SHP77 (cell line): Measurements from ENCODE around the gene THRA.

Experiments used
- DNase-seq, 2 experiments: peaks; one replicate each; lab custom pipeline; 2025; lab: John Stamatoyannopoulos, UW

Gene THRA

DNA sequence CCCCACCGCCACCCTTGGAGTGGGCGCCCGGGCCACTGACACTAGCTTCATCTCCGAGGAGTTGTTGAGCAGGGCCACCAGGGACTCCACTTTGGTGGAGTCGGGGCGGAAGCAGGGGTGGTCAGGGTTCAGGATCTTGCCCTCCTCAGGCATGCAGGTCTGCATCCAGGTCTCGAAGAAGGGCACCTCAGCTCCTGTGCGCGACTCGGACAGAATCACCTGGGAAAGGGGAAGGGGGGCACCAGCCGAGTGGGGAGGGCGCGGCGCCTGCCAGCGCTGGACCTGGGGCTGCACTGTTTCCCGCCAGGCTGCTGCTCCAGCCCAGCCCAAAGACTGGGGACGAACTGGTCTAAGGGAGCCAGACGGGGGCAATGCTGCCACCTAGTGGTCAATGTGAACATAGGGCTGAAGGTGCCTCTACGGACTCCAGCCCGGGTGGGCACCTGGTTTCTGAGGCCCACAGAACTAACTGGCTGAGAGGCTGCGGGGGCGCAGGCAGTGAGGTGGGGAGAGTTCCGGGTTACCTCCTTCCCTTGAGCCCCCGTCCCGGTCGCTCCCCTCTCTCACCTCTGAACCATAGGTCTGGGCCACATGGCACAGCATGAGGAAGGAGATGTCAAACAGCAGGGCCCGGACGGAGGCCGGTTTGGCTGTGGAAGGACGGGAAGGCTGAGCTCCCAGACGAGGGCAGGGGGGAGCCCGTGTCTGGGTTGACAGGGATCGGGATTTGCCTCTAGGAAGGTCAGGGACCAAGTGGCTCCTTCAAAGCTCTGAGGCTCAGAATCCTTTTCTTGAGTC lies 35.8 kb upstream of the THRA start:
- DNase-seq: peak; percentile 82 to 87

DNA sequence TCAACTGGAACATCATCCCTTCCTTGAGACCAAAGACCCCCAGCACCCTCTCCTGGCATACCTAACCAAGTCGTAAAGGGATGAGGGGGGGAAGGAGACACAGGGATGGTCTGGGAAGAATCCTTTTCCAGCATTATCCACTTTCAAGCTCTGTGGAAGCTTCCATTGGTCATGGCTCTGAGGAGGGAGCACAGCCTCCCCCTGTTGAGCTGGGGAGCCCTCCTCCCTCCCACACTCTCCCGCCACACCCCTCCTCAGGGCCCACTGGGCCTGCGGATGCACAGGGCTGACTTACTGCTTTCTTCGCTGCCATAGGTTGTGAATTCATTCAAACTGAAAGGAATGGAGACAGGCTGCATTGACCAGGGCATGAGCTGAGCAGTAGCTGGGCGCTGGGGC lies 35.2 kb upstream of the THRA start:
- DNase-seq: no peak

DNA sequence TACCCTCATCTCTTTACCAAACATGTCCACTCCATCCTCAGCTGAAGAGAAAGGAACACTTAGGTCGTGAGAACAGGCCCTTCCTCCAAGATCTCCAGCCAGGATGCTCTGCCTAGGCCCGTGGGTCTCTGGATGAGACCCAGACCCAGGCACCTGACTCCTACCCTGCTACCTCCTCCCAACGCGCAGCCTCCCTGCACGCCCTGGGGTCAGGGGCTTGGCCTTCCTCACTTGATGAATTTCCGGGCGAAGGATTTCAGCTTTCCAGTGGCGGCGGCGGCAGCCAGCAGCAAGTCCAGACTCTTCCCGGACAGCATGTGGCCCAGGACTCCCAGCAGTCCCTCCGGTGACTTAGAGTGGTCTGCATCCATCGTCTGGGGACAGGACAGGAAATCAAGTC lies 34.2 kb upstream of the THRA start:
- DNase-seq: no peak

DNA sequence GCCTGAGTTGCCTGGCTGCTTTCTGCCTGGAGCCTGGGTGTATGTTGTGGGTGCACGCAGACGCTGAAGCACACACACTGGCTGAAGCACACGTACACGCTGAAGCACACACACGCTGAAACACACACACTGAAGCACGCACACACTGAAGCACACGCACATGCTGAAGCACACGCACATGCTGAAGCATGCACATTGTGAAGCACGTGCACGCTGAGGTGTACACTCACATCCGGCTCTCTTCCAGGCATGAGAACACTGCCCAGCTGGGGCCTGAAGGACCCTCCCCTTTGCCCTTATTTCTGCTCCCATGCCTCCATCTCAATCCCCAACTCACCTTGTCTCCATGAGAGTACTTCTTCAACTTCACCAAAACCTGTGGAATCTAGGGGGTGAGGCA lies 31.1 kb upstream of the THRA start:
- DNase-seq: no peak

DNA sequence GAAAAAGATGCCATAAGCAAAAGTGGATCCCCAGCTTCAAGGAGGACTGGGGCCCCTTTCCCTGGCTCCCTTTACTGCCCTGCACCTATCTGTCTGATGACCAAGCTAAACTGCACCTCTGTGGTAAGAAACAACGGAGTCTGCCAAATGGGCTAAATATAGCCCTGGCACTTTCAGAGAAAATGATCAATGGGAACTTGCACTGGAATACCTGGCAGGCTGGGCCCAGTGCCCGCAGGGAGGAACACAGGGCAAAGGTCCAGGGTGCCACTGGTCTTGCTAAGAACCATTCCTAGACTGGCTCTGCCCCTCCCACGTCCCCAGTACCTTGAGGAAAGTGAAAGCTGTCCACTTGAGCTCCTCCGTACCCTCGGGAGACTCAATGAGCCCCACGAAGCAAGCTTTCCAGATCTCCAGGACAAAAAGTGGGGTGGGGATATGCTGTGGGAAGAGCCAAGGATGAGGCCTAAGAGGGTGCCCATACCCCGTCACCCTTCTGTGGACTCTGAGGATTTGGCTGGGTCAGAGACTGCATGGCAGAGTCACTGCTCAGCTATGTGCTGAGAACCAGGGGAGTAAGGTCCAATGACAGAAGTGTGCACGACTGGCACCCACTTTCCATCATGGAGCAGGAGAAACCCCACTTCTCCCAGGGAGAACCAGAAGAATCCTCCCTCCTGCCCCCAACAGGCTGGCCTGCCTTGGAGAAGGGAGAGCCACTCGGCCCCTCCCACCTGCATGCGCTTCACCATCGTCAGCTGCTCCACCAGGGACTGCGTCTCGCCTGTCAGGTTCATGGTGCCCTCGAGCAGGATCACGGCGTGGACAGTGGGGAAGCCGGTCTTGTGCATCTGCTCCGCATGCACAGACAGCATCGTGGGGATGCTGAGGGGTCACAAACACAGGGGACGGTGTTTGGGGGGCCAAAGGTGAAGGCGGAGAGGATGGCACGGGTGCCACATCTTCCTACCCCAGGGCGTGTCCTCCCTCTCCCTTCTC lies 30.1 kb upstream of the THRA start:
- DNase-seq: no peak

DNA sequence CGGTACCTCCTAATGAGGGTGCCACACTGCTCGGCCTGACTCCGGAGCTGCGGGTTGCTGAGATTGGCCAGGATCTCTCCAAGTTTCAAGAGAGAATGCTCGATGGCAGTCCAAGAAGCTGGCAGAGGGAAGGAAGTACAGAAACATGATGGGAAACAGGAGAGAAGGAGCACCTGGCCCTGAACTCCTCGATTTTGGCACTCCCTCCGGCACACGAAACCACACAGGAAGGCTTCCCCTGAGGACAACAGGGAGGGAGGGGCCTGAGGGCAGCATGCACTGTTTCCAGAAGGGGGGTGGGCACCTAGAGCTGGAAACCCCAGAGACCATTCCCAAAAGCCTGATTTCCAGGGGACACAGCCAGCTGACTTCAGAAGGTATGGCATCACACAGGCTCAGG lies 29.4 kb upstream of the THRA start:
- no peak for DNase-seq

DNA sequence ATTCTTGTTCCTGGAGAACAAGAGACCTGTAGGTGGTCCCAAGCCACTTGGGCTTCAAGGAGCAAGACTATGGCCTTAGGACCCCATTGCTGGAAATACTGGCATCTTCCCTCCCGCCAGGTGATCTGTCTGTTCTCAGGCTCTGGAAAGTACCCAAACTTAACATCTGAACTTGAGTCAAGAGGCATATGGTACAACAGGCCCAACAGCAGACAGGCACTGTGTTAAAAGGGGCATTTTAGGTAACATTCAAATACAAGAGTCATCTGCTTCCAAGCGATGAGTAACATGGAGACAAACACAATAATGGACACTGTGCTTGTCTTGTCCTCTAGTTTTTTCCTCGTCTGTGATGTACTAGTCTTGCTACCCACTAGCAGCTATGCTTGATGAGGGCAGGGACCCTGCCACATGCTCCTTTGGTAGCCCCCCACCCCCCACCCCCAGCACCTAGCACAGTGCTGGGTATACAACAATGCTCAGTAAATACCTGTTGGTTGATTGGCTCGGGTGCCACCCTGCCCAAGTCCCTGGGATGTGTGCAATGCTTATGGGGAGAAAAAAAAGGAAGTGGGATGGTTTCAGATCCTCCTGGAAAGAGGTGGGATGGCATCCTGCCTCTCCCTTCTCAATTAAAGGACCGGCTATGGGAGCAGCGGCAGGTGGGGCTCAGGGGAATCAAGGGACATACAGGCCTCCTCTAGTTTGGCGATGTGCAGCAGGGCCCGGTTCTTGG lies 28.2 kb upstream of the THRA start:
- no peak for DNase-seq

DNA sequence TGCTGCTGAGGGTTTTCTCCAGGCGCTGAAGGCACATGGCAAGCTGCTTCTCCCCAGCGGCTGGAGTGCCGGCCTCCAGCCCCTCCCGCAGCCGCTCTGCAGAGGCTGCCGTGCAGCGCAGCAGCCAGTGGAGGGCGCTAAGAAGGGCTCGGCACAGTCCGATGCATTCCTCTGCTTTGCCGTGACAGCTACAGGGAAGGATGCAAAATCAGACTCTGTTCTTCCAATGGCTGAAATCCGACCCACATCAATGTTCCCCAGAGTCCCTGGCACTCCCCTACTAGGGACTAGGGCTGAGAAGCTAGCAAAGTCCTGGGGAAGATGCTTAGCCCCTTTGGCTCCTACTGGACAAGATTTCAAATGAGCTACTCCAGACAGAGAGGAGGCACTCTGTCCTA lies 27.6 kb upstream of the THRA start:
- peak; percentile 11 to 23 for DNase-seq

DNA sequence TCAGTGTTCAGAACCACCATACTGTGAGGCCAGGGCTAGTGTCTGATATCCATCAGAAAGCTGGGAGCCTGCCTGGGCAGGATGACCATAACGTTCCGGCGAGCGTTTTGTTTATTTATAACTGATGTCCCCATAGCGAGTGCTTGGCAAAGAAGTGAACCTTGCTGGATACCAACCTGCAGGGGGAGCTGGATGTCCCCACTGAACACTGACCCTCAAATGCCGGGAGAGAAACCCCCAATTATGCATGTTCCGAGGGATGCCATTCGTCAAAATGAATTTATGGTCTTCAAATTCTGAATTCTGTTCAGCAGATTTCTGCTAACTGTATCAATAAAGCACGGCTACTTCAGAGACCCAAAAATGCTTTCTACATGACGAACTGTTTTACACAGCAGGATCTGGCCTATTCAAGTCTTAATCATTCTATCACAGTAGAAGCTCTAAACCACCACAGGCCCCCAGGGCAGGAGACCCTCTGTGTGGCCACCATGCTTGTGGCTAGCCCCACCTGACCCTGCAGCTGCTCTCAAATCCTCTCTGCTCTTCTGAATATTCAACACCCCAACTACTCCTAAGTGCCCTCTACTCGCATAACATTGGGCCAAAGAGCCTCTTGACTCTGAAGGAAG lies 23.8 kb upstream of the THRA start:
- peak; percentile 57 to 62 for DNase-seq

DNA sequence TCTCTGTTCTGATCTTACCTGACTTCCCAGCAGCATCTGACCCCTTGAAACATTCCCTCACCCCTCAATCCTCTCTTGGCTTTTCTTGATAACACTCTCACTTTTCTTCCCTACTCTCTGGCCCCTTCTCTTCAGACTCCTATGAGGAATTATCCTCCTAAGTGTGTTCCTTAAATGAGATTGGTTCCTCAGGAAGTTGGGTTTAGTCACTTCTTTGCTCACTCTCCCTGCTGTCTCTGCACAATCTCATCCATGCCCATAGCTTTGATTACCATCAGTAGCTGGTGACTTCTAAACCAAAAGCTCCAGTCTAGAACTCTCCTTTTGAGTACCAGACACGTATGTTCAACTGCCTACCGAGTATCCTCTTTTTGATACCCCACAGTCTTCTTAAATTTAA lies 21.6 kb upstream of the THRA start:
- DNase-seq: no peak

DNA sequence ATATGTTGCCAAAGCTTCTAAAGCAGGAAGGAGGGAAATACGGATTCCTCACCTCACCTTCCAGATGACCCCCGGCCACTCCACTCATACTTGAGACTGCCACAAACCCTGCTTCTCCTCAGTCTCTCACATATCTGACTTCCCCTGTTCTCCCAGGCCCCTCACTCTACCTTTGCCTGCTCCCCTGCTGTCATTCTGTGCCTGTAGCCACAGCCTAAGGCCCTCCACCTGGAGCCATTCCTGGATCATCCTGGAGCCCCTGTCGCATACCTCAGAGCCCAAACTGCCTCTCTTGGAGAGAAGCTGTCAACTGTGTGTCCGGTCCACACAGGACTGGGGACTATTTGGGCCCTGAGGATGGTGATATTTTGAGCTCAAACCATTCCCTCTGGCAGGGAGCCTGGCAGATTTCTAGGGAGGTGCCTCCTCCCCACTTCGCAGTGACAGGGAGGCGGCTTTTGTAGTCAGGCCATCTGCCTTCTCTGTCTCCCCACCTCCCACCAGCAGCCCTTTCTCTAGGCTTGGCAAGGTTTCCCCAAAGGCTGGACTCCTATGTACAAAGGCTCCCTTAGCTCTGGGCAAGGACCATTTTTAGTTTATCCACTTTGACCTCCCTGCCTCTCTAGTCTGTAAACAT lies 6.3 kb upstream of the THRA start:
- DNase-seq: no peak

DNA sequence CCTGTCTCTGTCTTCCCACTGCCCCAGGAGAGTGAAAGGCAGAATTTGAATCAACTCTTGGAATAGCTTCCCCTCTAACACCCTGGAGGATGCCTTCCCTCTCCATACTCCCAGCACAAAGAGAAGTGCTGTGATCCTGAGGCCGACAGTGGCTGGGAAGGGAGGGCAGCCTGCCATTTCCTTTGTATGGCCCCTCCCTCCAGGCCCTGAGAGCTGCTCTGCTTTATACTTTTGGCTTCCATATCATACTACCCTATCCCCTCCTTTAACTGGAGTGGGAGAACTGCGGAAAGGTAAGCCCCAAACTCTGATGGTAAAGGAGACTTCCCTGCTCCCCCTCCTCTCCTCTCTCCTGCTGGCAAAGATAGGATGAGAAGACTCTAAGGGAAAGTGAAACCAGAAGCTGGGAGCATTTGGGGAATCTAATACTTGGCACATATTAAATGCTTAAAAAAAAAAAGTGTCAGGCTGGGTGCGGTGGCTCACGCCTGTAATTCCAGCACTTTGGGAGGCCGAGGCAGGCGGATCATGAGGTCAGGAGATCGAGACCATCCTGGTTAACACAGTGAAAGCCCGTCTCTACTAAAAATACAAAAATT lies 4.5 kb upstream of the THRA start:
- no peak for DNase-seq

DNA sequence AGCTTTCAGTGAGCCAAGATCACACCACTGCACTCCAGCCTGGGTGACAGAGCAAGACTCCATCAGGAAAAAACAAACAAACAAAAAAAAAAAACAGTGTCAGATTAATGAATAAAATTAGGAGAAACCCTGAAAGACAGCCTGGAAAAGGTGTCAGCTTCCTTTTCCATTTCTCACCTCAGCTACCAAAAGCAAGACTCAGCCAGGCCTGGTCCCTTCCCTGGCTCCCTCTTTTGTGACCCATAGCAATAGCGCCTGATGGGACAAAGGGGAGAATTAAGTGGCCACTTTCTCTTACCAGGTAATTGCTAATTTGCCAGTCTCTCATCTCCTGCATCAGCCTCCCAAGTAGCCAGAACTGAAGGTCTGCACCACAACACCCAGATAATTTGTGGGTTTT lies 3.9 kb upstream of the THRA start:
- DNase-seq: no peak

DNA sequence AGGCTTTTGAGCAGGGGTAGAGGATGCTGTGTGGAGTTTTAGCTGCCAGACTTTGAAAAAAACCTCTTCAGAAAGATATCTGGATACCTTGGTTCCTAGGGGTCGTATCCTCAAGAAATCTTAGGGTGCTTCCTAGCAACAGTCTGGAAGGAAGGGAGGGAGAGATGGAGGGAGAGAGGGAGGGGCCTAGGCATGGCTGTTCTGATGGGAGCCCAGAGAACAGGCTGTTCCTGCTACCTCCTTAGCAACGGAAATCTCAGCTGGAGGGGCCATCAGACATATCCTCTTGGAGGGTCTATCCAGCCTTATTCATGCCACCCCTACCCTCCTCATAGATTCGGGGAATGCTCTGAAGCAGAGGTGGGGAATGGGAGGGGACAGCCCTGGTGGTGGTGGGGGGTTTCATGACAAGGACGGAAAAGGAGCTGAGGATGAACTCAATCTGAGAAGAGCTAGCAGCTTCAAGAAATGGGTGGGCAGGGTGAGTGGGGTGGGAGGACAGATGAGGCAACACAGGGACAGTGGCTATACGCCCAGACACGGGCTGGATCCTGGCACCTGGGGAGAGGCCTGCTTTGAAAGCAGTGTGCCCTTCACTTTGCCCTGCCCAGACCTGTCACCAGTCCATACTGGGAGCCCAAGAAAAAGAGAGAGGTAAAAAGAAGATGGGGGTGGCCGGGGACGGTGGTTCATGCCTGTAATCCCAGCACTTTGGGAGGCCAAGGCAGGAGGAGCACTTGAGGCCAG lies 2.9 kb upstream of the THRA start:
- DNase-seq: no peak

DNA sequence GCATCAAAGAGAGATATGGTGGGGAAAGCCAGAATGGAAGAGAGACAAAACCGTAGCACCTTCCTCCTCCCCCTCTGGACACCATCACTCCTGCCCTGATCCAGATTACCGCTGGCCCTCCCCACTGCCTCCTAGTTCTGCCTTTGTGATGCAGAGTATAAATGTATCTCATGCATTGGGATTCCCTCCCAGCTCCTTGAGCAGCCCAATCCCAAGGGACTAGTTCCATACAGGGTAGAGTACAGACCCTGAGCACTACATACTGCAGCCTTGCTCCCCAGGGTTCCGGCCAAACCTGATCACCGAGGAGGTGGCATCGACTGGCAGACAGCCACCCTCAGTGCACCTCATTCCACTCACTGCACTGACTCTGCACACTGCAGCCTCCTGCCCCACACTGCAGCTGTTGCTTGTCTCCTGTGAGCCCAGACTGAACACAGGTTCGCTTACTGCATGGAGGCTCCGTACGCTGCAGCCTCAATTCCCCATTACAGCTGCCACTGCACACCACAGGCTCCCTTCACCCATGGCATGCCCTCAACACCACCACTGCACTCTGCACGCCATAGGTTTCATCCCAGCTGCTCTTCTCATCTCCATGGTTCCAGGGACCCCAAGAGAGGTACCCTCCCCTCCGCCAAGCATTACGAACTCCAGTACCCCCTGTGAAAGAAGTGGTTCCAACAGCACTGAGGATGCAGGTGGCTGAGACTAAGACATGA lies 1.7 kb upstream of the THRA start:
- no peak for DNase-seq

DNA sequence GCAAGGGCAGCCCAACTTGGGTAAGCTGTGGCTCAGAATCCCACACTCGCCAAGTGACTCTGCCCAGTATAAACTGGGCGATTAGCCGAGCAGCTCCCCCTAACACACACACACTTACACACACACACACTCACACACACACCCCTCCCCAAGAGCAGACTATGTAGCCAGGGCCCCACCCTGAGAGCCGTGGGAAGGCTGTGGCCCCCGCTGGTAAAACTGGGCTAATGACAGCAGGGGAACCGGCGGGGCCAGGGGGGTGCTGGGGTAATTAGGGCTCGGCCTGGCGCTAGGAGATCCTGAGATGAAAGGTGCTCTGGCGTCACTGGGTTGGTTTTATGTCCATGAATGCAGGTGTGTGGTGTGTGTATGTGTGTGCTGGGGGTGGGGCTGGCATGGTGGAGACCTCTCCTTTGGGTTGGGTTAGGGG lies 1.1 kb upstream of the THRA start:
- no peak for DNase-seq

DNA sequence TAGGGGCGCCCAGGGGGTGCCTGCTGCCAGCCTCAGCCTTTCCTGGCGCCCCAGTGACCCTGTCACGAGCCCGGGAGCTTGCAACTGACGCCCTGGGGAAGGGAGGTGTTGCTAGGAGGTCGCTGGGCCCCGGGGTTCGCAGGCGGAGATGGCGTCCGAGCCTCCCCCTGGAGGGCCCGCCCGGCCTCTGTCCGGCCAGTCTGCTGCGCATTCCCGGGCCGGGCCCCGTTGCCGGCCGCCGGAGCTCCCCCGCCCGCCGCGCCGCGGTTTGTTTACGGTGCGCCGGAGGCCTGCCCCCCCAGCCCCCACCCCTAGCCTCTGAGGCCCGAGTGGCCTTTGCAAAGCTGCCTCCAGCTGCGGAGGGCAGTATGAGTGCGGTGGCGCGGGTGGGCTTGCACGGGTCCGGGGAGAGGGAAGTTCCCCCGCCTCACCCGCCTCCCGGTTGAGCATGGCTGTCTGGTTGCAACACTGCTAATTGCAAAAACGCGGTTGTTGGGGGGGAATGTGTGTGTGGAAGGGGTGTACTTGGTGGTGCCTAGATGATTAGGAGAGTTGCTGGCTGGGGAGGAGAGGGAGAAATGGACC lies 514 bp downstream of the THRA start:
- peak in 1 of 2 experiments; percentile 29 for DNase-seq

DNA sequence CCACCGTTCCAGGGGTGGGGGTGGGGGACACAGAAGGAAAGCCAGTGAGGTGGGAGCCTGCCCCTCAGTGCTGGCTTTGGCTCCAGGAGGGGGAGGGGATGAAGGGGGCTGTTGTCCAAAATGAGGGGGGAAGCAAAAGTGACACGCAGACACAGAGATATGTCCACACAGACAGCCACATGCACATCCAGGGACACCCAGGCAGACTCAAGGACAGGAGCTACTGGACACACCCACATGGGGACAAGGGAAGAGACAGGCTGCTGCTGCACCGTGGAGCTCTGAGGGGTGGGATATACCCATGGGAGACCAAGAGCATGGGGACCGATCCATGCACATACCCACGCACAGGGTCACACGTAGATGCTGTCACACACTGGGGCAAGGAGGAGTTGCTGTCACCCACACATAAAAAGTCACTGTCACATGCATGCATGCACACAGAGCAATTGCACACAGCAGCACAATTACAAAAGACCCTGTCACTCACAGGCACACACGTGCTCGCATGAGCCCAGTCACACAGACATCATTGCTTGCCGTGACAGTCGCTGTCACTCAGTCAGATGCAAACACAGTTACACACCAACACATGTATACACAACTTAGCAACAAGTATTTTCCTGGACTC lies 1.3 kb downstream of the THRA start:
- DNase-seq: no peak
